ENCODE data around the gene STEAP1B.

- TF ChIP-seq CTCF (IDR thresholded peaks at IDR 0.05; ENCODE audit: insufficient read depth, low read length, poor library complexity, severe bottlenecking), result no peak
- no peak for TF ChIP-seq EZH2phosphoT487 (conservative IDR thresholded peaks at IDR 0.05; ENCODE audit: low read length)
These were observed 42.7 kb upstream of the STEAP1B start for GRCh38 chr7:22542669-22543068.

Measured in SU-DHL-6 (cell line).